GM20431 (cell line): Measurements from ENCODE around the gene ETS1.

Source experiments
- in situ Hi-C: fragments of 300-500 bp; cut with MseI, MboI; formaldehyde crosslinking; loops from one replicate; pipeline ENCODE4 v1.15.0; 2020; ENCODE audit warnings: low sequenced_read_pairs; ENCODE audit not compliant: unreplicated experiment

Gene ETS1, protein sequence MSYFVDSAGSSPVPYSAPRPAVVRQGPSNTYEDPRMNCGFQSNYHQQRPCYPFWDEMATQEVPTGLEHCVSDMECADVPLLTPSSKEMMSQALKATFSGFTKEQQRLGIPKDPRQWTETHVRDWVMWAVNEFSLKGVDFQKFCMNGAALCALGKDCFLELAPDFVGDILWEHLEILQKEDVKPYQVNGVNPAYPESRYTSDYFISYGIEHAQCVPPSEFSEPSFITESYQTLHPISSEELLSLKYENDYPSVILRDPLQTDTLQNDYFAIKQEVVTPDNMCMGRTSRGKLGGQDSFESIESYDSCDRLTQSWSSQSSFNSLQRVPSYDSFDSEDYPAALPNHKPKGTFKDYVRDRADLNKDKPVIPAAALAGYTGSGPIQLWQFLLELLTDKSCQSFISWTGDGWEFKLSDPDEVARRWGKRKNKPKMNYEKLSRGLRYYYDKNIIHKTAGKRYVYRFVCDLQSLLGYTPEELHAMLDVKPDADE

GRCh38 chr11:128587415-128587814 lies at the start of gene ETS1:
TSS of gene ETS1 (minus strand) at chr11:128587558. CDS start at chr11:128573130, 14,428 bp downstream.
- in situ Hi-C loops = no loop called here

- in situ Hi-C loops = loop anchor here (10.0 to 25.0 kb wide), 3 partner anchors 220 to 472 kb away; no protein-coding TSS in a partner anchor
These were observed 47.0 kb upstream of the ETS1 start for GRCh38 chr11:128634395-128634794.

DNA sequence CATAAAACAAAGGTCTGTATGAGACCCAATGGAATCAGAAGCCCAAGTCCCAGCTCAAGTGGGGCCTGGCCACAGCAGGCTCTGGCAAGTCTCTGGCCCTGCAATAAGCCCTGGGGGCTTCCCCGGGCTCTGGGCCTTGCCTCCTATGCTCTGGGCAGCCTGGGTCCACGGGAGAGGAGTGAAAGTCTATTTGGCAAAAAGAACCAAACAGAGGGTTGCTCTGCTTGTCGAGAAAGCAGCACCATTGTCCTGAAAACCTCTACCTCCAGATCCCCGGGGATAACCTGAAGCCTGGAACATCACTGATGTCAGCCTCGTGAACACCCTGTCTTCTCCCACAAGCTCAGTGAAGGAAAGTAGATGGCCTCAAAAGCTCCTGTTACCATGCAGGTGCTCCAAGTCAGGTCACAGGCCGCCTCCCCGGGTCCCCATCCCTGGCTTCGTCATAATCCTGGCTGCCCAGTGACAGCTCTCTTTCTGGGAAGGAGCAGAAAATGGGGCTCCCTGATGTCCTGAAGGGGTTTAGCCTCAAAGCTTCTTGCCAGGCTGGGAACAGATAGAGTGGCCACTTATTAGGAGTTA lies 46.1 kb upstream of the ETS1 start:
- in situ Hi-C loops = loop anchor here (10.0 to 25.0 kb wide), 3 partner anchors 221 to 471 kb away; no protein-coding TSS in a partner anchor

DNA sequence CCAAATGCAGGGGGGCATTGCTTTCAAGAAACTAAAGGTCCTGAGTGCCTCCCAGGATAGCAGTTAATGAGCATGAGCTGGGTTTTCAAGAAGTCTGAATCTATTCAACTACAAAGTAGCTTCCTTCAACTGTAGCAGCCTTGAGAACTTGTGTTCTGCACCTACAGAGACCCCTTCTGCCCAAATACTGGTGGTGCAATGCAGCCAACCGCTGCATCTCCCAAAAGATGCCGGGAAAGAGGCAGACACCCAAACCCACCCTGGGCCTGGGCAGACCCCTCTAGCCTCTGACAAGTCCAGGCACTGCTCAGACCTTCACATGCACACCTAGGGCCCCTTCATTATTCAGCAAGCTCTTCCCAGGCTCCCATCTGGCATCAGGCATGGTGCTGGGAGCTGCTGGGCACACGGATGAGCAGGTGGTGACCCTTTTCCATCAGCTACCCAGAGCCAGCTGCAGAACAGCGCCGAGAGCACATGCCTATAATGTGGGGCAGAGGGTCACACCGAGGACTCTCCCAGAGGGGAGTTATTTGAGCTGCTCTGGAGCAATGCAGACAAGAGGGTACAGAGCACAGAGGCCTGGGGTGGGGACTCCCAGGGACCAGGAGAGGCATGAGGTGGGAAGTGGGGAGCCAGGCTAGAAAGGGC lies 44.9 kb upstream of the ETS1 start:
- in situ Hi-C loops = loop anchor here (10.0 to 25.0 kb wide), 3 partner anchors 223 to 470 kb away; no protein-coding TSS in a partner anchor

DNA sequence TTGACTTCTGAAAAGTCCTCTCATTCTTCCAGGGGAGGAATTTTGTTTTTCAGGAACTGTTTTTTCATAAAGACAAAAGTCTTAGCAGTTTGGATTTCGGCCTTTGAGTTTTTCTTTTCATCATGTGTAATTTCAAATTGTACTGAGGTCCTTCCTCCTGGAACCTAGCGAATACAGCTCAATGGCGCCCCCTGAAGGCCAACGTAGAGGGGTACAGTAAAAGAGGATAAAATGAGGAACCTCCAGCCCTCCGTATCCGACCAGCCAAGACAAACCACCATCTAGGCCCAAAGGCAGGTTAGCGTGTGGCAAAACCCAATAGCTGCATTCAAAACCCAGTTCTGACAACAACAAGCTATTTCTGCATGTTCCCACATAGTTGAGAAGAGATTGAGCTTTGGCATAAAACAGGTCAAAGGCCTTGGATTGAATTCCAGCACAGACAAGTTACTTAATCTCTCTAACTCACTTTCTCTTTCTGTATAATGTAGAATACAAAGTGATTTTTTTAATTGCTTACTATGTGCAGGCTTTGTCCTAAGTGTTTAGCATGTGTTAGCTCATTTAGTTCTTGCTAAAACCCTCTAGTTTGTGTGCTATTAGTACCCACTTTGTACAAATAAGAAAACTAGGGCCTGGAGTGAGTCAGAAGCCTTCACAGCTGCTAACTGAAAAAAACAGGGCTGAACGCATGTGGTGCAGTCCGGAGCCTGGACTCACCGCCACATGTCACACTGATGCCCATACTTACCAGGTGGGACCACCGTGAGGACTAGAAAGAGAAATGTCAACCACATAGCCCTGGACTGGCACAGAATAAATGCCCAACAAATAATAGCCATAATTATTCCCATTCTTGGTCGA lies 43.2 kb upstream of the ETS1 start:
- in situ Hi-C loops = loop anchor here (10.0 to 25.0 kb wide), 3 partner anchors 224 to 468 kb away; no protein-coding TSS in a partner anchor

DNA sequence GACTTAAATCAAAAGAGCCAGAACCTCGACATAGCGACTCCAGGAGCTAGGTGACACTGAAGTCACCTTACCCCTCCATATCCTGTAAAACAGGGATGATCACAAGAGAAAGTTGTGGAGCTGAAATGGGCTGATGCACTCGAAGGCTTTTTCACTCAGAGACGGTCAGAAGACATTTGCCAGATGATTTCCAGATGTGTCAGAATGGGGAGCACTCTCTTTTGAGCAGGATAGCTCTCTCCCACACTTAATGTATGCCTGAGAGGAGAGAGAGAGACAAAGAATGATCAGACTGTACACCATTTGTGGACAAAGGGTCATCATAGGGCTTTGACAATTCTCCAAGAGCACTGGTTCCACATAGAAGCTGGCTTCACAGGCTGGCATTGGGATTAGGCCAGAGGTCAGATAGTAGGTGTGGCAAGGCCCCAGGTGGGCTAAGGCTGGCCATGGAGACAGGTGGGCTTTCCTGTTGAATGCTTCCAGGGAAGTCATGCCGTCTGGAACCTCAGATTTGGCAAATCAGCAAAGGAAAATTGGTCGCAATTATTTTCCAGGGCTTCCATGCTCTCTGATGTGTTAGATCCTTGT lies 42.3 kb upstream of the ETS1 start:
- in situ Hi-C loops = loop anchor here (10.0 to 25.0 kb wide), 3 partner anchors 225 to 467 kb away; no protein-coding TSS in a partner anchor

DNA sequence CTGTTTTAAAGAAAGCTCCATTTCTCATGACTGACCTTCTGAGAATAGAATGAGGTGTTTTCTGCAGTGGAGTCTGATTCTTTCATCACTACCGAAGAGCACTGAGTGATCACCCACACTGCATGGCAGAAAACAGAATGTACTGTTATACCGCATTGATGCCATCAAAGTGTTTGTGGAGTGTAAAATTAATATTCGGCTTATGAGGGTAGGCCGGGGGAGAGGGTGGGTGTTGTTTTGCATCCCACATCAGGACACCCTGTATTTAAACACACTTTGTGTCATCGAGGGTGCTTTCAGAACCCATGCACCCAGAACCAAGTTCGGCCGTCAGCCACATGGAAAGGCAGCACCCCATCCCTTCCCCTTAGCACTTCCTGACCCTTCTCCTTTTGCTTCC lies 41.3 kb upstream of the ETS1 start:
- in situ Hi-C loops = loop anchor here (25.0 kb wide), 2 partner anchors 341 to 466 kb away; no protein-coding TSS in a partner anchor

- in situ Hi-C loops = loop anchor here (25.0 kb wide), 2 partner anchors 341 to 466 kb away; no protein-coding TSS in a partner anchor
These were observed 40.9 kb upstream of the ETS1 start for GRCh38 chr11:128628325-128628673.

DNA sequence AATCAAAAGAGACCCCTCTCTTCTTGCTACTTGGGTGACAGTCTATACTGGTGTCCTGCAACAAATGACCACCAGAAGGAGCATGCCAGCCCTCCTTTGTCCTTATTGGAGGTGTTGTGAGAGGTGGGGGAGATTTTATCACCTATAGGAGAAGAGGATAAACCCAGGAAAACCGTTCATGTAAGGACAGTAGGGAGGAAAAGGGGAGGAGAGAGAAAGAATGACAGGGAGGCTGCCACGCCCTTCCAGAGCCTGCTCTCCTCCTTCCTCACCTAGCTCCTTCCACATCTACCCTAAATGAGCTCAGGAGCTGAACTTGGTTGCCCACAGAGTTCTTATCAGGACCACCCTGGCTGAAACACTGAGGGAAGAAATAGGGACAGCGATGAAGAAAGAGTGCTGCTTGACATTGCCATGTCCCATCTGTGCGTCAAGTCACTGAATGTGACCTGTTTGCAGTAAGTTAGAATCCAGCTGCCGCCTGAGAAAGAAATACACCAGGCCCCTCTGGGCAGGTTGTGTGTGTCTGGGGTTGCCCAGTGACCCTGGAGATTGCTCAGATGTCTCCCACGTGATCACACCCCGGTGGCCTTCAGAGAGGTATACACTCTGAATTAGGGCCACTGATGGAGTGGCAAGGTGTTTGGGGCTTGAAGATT lies 40.4 kb upstream of the ETS1 start:
- in situ Hi-C loops = loop anchor here (25.0 kb wide), 2 partner anchors 340 to 465 kb away; no protein-coding TSS in a partner anchor

GRCh38 chr11:128626913-128627665 lies 39.7 kb upstream of the ETS1 start:
- in situ Hi-C loops = loop anchor here (25.0 kb wide), 2 partner anchors 340 to 465 kb away; no protein-coding TSS in a partner anchor

DNA sequence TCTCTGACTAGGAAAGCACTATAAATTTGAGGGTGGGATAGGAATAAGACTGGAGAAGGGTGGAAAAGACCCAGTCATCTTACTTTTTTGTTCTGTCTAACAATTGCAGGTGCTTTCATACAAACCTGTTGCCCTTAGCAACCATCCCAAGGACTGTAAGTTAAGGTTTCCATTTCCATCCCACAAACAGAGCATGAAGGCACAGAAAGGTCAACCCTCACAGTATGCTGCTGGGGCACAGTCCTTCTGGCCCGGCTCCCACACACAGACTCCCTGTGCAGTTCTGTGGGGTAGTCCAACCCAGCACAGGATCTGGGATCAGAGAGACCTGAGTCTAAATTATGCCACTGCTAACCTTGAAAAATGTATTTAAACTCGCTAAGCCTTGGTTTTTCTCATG lies 38.4 kb upstream of the ETS1 start:
- in situ Hi-C loops = loop anchor here (25.0 kb wide), 2 partner anchors 338 to 463 kb away; no protein-coding TSS in a partner anchor

DNA sequence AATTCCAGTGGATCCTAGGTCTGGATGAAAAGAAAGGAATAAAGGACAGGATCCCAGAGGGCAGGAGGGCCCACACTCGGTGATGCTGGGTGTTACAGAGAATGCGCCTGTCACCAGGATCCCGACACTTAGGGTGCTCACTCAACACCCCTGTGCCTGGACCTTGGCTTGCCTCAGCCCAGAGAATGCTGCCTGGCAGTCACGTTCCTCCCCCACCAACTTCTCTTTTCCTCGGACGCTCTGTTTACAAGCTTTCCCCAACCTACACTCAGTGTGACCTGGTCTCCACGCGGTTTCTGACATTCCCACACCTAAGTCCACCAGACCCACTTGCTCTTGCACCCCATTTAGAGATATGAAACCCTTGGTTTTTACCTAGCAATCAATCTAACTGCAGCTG lies 38.0 kb upstream of the ETS1 start:
- in situ Hi-C loops = loop anchor here (25.0 kb wide), 2 partner anchors 338 to 463 kb away; no protein-coding TSS in a partner anchor

GRCh38 chr11:128624269-128625175 lies 37.2 kb upstream of the ETS1 start:
- in situ Hi-C loops = loop anchor here (25.0 kb wide), 2 partner anchors 337 to 462 kb away; no protein-coding TSS in a partner anchor

DNA sequence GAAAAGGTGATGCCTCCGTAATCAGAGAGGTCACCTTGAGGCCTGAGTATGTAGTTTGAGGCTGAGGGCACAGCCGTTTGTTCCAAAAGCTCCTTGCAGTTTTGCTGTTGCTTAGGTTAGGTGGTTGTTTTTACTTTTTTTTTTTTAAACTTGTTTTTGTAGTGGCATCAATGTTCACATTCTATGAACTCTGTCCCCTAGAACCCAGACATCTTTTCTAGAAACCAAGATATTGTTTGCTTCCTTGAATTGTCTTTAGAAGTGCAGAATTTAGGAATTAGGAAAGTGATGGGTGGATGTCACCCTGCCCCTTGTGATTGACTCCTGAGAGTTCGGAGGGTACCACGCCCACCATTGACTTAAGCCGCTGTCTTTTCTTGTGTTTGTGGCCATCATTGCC lies 35.7 kb upstream of the ETS1 start:
- in situ Hi-C loops = no loop called here

DNA sequence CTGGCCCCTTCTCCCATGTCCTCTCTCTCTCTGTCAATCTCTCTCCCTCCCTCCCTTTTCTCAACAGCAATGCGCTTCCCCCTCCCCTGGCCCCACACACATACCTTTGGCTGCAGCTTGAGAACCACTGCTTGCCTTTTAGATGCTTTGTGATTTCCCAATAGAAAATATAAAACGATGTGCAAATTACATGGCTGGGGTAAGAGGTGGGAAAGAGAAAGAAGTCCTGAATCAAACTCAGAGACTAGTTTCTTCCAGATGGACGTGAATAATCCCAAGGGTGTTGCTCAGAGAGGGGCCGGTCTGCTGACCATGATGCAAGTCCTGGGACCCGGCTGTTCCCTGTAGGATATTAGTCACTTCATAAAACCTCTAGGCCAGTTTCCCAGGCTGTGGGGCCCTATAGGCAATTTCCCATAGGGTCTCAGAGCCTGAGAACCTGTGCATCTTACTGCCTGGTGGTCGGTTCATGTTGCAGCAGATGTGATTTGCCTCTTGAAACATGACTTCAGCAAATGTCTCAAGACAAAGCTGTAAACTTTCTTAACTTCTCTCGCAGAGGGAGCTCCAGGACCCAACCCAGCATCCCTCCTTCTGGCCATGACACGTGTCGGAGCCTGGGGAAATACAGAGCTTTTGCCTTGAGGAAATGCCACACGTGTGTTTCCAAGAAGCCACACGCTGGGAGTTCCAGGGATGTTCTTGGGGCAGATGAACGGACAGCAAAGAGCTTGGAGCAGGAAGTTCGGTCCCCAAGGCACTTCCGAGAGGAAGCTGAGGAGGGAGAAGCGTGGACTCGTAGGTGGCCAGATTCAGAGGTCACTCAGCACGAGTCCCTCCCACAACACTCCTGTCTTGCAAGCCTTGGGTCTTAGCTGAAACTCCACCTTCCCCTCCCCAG lies 34.5 kb upstream of the ETS1 start:
- in situ Hi-C loops = no loop called here
